Pons (tissue), 1 donor: ENCODE results near the gene VMP1.

Experiments
- DNase-seq: peaks from one replicate; pipeline ENCODE4 v3.0.0-alpha.2; 2016; ENCODE audit warnings: low spot score

VMP1 gene

DNA sequence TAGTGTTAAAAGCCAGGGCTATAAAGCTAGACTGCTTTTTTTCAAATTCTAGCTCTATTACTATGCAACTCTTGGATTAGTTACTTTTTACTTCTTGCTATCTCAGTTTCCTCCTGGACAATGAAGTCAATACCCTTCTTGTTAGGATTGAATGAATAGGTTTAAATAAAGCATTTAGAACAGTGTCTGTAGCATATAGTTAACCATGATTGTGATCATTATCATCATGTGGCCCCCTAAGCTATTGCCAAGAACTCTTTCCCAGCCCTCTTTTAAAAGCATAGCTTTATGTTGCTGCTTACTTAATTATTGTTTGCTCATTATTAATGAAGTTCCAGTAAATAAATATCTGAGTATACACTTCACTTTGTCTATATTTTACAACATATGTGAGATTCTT is 4.5 kb downstream of the VMP1 start:
- DNase-seq: no peak

DNA sequence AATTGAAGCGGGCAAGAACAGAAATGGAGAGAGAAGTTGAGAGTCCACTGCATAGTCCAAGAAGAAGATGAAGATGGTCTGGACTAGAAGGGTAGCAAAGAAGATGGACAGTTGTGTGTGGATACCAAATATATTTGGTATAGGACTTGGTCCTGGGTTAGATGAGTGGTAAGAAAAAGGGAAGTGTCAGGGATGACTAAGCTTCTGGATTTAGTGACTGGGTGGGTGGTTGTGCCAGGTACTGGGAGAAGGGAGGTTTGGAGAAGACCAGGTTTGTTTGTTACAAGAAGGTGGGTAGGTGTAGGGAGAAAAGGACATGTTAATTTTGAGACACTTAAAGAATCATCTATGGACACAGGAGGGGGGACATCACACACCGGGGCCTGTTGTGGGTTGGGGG is 5.4 kb downstream of the VMP1 start:
- no peak for DNase-seq

DNA sequence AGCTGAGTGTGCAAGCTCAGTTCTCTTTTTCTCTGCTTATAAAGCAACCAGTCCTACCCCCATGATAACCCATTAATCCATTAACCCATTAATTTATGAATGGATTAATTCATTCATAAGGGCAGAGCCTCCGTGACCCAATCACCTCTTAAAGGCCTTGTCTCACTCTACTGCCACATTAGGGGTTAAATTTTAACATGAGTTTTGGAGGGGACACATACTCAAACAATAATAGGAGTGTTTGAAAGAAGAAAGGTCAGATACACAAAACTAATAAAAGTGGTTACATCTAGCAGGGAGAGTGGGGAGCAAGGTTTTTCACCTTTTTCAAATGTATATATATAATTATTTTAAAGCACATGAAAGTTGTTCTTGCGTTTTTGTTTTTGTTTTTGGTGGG is 6.8 kb downstream of the VMP1 start:
- DNase-seq: no peak

DNA sequence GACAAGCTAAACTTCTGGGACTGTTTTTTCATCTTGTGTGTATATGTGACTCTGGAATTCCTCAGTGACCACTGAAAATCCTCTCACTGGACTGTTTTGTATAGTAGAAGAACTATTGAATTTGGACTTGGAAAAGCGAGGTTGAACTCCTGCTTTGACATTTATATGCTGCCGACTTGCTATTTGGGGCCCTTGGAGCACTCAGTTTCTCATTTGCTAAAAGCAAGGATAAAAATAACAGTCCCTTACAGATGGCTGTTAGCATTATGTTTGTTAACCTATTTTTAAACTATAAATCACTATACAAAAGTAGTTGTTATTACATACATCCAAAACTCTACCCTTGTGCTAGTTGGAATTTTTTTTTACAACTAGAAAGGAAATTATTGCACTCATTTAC is 9.0 kb downstream of the VMP1 start:
- no peak for DNase-seq

DNA sequence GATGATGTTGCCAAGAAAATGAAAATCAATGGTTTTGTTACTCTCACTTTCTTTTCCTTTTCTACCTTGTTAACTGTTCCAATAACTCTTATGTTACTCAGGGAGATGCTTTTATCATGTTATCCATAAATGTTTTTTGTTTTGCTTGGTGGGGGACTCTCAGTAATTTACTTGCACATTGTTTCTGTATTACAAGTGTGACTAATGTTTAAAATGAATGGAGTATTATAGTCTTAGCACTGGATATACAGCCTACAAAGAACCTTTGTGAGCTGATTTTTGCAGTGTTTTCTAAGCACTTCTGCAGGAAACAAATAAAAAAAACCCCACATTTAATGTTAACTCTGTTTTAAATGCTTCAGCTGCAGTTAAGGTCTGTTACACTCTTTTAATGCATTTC is 12.1 kb downstream of the VMP1 start:
- peak; percentile 92 for DNase-seq

DNA sequence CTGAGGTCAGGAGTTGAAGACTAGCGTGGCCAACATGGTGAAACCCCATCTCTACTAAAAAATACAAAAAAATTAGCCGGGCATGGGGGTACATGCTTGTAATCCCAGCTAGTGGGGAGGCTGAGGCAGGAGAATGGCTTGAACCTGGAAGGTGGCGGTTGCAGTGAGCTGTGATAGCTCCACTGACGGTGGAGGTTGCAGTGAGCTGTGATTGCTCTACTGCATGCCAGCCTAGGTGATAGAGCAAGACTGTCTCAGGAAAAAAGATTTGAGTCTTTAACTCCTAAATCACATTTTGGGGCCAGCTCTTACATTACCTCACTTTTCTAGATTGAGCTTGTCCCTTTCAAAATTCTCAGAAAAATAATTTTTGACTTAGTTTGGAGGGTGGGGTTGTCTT is 15.2 kb downstream of the VMP1 start:
- no peak for DNase-seq

DNA sequence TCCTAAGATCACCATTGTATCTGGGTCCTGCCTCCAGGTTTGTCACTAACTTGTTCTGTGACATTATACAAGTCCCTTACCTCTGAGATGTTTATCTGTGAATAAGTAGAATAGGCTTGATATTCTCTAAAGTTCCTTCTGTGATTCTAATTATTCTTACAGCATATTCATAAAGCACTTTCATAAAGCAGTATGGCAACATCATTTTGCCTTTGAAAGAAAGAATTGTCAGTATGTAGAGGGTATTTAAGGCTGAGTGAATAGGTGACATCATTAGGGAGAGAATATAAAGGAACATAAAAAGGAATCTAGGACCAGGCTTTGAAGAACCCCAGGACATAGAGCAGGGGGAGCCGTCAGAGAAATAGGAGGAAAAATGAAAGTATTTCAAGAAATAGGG is 15.6 kb downstream of the VMP1 start:
- no peak for DNase-seq

DNA sequence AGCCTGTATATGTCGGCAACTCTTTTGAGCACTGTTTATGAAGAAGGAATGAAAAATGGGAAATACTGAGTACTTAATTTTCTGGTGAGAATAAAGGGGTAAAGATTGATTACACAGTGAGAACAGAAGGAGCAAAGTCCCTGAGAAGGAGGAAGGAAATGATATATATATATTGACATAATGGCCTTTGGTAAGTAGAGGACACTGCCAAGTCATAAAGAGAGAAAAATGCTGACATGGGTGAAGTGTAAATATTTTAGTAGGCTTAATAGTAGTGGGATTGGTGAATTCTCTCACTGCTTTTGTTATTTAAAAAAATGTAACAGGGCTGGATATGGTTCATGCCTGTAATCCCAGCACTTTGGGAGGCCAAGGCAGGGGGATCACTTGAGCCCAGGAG is 16.2 kb downstream of the VMP1 start:
- DNase-seq: no peak

DNA sequence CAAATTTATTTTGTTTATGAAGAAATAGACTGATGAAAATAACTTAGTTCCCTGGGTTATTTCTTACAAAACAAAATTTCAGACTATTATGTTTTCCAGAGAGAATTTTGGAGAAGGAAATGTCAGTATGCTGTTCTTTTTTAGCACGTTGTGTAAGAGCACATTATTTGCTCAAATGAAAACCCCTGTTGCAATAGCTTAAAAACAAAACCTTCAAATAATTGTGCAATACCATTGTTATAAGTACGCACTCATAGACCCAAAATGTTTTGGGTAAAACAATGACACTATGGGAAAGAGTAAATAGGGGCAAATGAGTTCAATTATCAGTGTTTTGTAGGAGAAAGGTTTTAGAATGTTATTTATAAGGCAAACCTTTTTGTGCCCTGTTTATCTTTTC is 18.2 kb downstream of the VMP1 start:
- DNase-seq: peak; percentile 55

DNA sequence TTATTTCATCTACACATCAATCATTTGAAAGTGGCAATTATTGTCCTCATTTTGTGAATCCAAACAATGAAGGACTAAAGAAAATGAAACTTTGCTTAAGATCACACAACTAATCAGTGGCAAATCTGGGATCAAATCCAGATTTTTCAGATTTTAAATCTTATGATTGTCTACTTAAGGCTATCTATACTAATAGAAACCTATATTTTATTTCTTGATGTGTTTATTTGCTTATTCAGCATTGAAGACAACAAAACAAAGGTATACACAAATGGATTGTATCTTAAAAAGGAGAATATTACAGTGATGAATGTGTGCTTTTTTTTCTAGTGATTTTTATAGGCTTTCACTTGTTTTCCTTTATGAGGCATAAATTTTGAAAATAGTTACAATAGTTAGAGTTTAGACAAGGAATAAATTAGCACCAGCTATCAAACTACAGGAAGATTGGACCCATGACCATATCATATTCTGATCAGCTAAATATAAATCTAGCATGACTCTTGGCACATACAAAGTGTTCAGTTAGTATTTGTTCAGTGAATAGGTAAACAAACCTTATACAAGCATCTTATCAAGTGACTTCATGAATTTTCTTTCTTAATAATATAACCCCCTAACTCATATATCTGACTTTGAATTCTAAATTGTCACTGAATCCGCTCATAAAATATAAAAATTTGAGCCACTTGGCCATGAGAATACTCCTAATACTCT is 20.5 kb downstream of the VMP1 start:
- DNase-seq: no peak

DNA sequence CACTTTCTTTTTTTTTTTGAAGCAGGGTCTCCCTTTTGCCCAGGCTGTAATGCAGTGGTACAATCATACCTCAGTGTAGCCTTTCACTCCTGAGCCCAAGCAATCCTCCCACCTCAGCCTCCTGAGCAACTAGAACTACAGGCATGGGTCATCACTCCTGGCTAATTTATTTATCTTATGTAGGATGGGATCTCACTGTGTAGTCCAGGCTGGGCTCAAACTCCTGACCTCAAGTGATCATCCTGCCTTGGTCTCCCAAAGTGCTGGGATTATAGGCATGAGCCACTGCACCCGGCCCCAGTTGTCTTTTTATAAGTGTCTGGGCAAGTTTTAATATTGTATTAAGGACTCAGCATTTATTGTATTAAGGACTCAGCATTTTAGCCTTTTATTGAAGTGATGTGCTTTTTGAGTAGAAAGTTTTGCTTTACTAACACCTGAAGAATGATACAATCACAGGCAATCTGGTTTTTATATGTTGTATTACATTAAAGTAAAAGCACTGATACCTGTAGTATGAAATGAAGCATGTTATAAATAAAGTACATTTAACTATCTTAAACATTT is 22.9 kb downstream of the VMP1 start:
- no peak for DNase-seq

DNA sequence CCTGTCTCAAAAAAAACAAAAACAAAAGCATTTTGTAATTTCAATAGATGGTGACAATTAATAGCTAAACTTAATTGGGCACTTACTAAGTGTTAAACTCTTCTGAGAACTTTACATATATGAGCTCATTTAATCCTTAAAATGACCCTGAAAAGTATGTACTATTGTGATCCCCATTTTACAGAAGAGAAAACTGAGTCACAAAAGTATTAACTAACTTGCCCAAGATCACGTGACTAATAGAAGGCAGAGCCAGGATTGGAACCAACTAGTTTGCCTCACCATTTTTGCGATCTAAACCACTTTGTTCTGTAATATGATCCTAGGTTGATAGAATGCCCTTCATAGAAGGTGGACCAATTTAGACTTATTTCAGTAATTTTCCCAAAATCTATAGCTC is 26.2 kb downstream of the VMP1 start:
- no peak for DNase-seq

DNA sequence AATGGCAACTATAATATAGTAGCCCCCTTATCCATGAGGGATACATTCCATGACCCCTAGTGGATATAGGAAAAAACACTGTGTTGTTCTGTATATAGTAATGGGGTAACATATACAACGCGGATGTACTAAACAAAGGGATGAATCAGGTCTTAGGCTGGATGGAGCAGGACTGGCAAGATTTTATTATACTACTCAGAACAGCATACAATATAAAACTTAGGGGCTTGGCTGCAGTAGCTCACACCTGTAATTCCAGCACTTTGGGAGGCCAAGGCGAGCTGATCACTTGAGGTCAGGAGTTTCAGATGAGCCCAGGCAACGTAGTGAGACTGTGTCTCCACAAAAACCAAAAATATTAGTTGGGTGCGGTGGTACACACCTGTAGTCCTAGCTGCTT is 26.8 kb downstream of the VMP1 start:
- no peak for DNase-seq

DNA sequence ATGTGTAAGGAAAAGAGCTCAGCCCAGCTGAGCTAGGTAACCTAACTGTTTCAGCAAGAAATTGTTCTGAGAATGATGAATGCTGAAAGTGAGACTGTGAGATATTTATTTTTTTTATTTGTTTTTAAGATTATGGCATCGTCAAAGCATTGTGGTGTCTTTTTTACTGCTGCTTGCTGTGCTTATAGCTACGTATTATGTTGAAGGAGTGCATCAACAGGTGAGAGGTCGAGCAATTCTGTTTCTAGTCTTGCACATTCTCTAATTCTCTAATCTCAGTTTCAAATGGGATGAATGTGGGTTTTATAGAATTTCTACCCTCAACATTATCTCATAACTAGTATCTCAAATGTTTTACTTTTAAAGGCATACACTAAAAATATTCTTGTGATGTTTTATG is 29.9 kb downstream of the VMP1 start:
- no peak for DNase-seq

DNA sequence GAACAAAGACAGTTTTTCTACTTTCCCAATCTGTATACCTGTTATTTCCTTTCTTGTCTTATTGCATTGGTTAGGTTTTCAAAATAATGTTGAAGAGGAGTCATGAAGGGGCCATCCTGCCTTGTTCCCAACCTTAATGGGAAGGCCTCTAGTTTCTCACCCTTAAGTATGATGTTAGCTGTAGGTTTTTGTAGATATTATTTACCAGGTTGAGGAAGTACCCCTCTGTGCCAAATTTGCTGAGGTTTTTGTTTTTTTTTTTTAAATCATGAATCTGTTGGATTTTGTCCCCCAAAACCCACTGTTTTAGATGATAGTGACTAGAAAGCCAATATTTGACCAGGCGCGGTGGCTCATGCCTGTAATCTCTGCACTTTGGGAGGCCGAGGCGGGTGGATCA is 36.4 kb downstream of the VMP1 start:
- DNase-seq: no peak

DNA sequence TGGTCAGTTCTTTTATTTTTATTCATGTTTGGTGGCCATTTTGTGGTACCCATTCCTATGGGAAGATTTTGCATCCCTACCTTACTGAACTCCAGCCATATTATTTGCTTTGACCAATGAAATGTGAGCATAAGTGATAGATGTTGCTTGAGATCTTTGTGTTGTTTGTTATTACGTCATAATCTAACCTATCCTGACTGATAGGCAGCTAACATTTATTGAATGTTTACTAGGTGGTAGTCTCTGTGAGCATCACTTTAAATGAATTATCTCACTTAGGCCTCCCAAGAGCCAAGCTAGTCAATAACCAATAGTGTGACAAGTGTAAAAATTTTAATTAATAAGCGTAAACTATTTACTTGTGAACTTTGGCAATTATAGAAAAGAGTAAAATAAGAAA is 37.6 kb downstream of the VMP1 start:
- DNase-seq: no peak

DNA sequence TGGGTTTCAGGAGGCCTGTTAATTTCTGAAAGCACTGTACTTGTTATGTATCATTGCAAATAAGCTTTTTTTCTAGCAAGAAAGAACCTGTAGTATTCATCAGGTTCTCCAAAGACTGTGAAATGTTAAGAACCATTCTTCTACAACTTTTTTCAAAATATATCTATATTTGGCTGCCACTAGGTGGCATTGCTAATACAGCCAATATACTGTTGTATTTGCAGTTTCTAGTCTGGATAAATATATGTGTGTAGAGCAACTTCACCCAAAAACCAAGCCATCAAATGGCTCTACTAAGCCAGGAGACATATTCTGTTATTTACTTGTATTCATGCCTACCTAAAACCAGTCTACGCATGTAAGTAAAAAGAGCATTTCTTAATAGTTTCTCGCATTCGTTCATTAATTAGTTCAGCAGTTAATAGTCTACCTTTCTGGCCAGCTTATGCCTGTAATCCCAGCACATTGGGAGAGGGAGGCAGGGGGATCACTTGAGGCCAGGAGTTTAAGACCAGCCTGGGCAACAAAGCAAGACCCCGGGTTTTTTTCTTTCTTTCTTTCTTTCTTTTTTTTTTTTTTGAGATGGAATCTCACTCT is 39.5 kb downstream of the VMP1 start:
- peak; percentile 65 for DNase-seq

DNA sequence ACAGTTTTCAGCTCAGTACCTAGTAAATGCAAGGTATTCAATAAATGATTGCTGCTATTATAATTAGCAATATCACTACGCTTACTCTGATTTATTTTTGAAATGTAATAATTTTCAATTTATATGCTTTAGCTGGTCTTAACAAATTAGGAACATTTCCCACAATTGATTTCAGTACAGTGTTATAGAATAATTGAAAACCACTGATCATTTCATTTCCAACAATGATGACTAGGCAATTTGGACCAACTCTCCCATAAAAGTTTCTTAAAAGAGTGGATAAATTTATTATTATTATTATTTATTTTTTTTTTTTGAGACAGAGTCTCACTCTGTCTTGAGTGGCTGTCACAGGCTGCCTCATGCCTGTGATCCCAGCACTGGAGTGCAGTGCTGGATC is 41.1 kb downstream of the VMP1 start:
- no peak for DNase-seq

DNA sequence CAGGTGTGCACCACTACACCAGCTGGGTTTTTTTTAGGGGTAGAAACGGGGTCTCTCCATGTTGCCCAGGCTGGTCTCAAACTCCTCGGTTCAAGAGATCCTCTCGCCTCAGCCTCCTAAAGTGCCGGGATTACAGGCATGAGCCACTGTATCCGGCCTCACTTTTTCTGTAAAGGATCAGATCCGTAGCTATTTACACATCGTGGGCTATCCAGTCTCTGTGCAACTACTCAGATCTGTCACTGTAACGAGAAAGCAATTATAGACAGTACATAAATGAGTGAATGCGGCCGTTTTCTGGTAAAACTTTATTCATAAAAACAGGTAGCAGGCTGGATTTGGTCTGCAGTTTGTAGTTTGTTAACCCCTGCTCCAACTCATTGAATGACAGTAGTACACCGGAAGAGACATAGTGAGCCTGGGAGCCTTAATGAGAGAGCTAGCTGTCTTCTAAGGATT is 44.5 kb downstream of the VMP1 start:
- DNase-seq: no peak

DNA sequence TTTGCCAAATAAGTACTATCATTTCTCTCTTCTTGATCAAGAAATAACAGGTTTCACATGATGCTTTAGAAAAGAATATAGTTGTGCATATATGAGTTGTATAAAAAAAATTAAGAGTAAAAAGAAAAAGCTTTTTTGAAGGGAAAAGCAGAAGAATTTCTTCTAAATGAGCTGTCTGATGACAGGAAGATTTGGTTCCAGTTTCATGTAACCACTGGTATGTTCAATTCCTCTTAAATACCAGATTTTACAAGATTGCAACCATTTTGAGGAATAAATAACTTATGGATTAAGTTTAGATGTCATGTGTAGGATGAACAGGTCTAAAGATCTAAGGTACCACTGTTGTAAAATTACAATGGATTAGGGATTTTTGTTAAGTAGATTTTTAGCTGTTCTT is 45.0 kb downstream of the VMP1 start:
- no peak for DNase-seq

DNA sequence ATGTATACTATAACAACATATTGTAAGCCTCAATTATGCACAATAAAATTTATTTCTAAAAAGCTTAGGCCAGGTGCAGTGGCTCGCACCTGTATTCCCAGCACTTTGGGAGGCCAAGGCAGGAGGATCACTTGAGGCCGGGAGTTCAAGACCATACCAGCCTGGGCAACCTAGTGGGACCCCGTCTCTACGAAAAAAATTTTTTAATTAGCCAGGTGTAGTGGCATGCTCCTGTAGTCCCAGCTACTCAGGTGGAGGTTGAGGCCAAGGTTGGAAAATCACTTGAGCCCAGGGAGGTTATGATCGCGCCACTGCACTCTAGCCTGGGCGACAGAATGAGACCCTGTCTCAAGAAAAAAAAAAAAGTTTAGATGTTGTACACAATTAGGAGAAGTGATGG is 45.5 kb downstream of the VMP1 start:
- no peak for DNase-seq

DNA sequence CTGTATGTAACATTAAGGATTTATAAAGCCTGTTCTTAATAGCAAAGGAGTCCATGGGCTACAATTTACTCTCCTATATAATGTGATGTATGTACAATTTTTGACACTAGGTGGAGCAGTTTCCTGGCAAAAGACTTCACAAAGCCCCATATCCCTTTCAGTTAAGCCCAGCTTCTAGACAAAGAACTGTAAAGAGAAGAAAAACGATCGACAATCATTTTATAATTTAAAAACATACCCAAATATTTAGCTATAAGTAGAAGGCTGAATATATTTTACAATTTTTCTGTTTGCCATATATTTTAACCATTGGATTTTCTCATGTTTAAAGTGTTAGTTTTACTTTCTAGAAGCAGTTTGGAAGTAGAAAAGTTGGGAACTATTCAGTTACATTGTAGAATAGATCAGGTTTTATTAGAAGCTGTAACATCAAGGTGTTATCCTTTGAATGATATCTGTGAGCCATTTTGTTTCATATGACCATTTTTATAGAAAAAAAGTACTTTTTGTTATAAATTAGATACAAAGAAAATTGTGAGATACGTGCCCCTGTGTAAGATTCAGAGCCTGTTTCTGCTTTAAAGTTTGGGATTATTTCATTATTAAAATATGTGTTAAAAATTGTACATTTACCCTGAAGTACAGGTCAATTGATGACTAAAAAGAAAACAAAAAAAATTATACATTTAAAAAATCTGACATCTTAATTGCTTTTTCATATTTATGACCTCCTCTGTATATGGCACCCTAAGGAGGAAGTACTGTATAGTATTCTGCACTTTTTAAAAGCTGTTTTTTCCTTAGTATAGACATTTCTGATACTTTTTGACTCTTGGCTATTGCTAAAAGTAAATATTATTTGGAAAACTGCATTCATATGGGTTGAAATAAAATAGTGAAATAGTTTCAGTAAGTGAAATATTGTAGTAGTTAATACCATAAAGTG is 46.3 kb downstream of the VMP1 start:
- peak; percentile 94 for DNase-seq

DNA sequence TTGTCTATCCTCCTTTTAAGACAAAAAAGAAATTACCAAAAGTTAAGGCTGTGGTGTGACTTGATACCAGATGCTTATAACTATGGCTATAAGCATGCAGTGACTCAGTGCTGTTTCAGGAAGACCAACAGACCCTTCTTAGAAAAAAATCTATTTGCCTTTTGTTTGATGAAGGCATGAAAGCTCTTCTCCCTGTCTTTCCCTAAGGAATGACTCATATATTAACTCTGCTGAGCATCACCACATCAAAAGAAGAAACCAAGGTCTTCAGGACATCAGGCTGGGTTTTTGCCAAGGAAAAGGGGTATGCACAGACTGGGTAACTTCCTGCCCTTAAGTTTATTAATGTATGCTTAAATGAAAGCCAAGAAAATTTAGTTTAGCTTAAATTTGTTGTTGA is 47.1 kb downstream of the VMP1 start:
- no peak for DNase-seq
